CD14-positive monocyte (primary cell): ENCODE measurements around the gene WASF2. TPM values are rescaled to one million over a fixed set of nuclear protein-coding genes. Genes with fewer than 3 reads are reported as not detected.

Experiments used
- DNase-seq, 3 donors: peaks; one replicate each; pipeline ENCODE4 v3.0.0-alpha.2; 2011 to 2022
- H2AFZ ChIP-seq: 2 replicates; pipeline ENCODE4 v1.6.0; 2012; ENCODE audit warnings: mild to moderate bottlenecking, low read depth, low read length, inconsistent platforms; ENCODE audit not compliant: insufficient read depth, poor library complexity, severe bottlenecking
- H3K27ac ChIP-seq, 2 donors: 1 replicate in 1 of 2; 2 replicates in 1 of 2; pipeline ENCODE4 v1.5.1; 2012 to 2013; ENCODE audit warnings: low read length in 2 of 2, control low read depth in 1 of 2, inconsistent platforms in 1 of 2, low read depth in 1 of 2, mild to moderate bottlenecking in 1 of 2
- H3K27me3 ChIP-seq, 2 donors: one replicate each; pipeline versions ENCODE4 v1.6.0 to v1.6.1; 2011 to 2013; ENCODE audit warnings: low read length in 2 of 2; ENCODE audit not compliant: control insufficient read depth in 2 of 2, insufficient read depth in 2 of 2
- H3K36me3 ChIP-seq, 2 donors: replicated peaks in 1 of 2; 1 replicate in 1 of 2; 2 replicates in 1 of 2; pipeline versions ENCODE4 v1.5.1 to v1.6.1; 2012 to 2013; ENCODE audit warnings: low read length in 2 of 2, control low read depth in 1 of 2, inconsistent platforms in 1 of 2, mild to moderate bottlenecking in 1 of 2; ENCODE audit not compliant: insufficient read depth in 2 of 2, control insufficient read depth in 1 of 2
- H3K4me1 ChIP-seq, 2 donors: 1 replicate in 1 of 2; 2 replicates in 1 of 2; pipeline versions ENCODE4 v1.5.1 to v1.6.1; 2012 to 2013; ENCODE audit warnings: low read length in 2 of 2, control low read depth in 1 of 2, inconsistent platforms in 1 of 2, mild to moderate bottlenecking in 1 of 2, moderate library complexity in 1 of 2; ENCODE audit not compliant: insufficient read depth in 2 of 2, control insufficient read depth in 1 of 2
- H3K4me2 ChIP-seq: replicated peaks from 2 replicates; pipeline ENCODE3; 2012; ENCODE audit warnings: low read length, moderate library complexity, mild to moderate bottlenecking; ENCODE audit not compliant: poor library complexity, severe bottlenecking; ENCODE audit errors: extremely low read depth
- H3K4me3 ChIP-seq, 3 experiments: fragments of 200-600 bp in 1 of 3; sonication (generic) in 1 of 3; replicated peaks in 1 of 3; 1 replicate in 2 of 3; 2 replicates in 1 of 3; pipeline ENCODE4 v1.5.1; 2011 to 2013; ENCODE audit warnings: low read length in 3 of 3, mild to moderate bottlenecking in 3 of 3, control low read depth in 2 of 3, low read depth in 2 of 3, inconsistent platforms in 1 of 3, moderate library complexity in 1 of 3
- H3K79me2 ChIP-seq: 2 replicates; pipeline ENCODE4 v1.6.0; 2012; ENCODE audit warnings: mild to moderate bottlenecking, control low read depth, inconsistent platforms, low read length, moderate library complexity; ENCODE audit not compliant: insufficient read depth
- H3K9ac ChIP-seq: 2 replicates; pipeline ENCODE4 v1.6.0; 2017; ENCODE audit warnings: low read length, mild to moderate bottlenecking; ENCODE audit not compliant: insufficient read depth, poor library complexity, severe bottlenecking
- H3K9me3 ChIP-seq, 2 donors: replicated peaks in 1 of 2; 1 replicate in 1 of 2; 2 replicates in 1 of 2; pipeline versions ENCODE4 v1.5.1 to v1.6.1; 2012 to 2013; ENCODE audit warnings: low read length in 2 of 2, control low read depth in 1 of 2; ENCODE audit not compliant: control insufficient read depth in 1 of 2, insufficient read depth in 1 of 2
- H4K20me1 ChIP-seq: 2 replicates; pipeline ENCODE4 v1.6.0; 2012; ENCODE audit warnings: mild to moderate bottlenecking, low read length, control low read depth, moderate library complexity; ENCODE audit not compliant: insufficient read depth
- H3K27ac Mint-ChIP-seq, 7 donors: one replicate each; pipeline ENCODE4 v1.8.0; 2020; ENCODE audit warnings: mild to moderate bottlenecking in 7 of 7, mixed read lengths in 7 of 7, moderate library complexity in 6 of 7, inconsistent platforms in 2 of 7
- H3K27me3 Mint-ChIP-seq, 3 donors: one replicate each; pipeline ENCODE4 v1.8.0; 2021 to 2022; ENCODE audit warnings: low read depth in 3 of 3, mild to moderate bottlenecking in 3 of 3, mixed read lengths in 3 of 3, moderate library complexity in 3 of 3, inconsistent platforms in 1 of 3
- H3K36me3 Mint-ChIP-seq, 2 donors: one replicate each; pipeline ENCODE4 v1.8.0; 2020; ENCODE audit warnings: mixed read lengths in 2 of 2, inconsistent platforms in 1 of 2, mild to moderate bottlenecking in 1 of 2
- H3K4me1 Mint-ChIP-seq: one replicate; pipeline ENCODE4 v1.8.0; 2020; ENCODE audit warnings: mild to moderate bottlenecking, mixed read lengths
- H3K4me3 Mint-ChIP-seq, 2 donors: one replicate each; pipeline ENCODE4 v1.8.0; 2020; ENCODE audit warnings: mild to moderate bottlenecking in 2 of 2, mixed read lengths in 2 of 2, moderate library complexity in 1 of 2
- H3K9me3 Mint-ChIP-seq, 7 donors: one replicate each; pipeline ENCODE4 v1.8.0; 2020 to 2022; ENCODE audit warnings: mixed read lengths in 7 of 7, mild to moderate bottlenecking in 6 of 7, moderate library complexity in 6 of 7, inconsistent platforms in 2 of 7
- CTCF ChIP-seq: fragments of 200-600 bp; IDR thresholded peaks from one replicate; pipeline ENCODE4 v1.8.0; 2022; ENCODE audit warnings: antibody characterized with exemption, mild to moderate bottlenecking
- WGBS: methylation state at CpG from one replicate; pipeline ENCODE4 v1.1.5; 2013; ENCODE audit warnings: missing lambda C conversion rate; ENCODE audit not compliant: insufficient coverage; 5-methylcytosine and 5-hydroxymethylcytosine counted together
- intact Hi-C, 2 donors: fragments of 100-400 bp; cut with micrococcal nuclease; formaldehyde crosslinking; loops; one replicate each; pipeline versions ENCODE4 v1.15.0 to v1.15.1; 2023
- polyA plus RNA-seq, 3 donors: library from polyadenylated mRNA; depleted of rRNA in 1 of 3; unstranded in 2 of 3; stranded (reverse) in 1 of 3; fragments of 300-500 nt in 2 of 3; fragments of >200 nt in 1 of 3; fragmentation: Illumina TruSeq in 2 of 3; gene quantifications; 1 replicate in 2 of 3; 2 replicates in 1 of 3; pipeline ENCODE4 v1.2.3, GENCODE V29; 2012 to 2021

Gene WASF2
- polyA plus RNA-seq, 3 donors: 53.5 to 91.6 (median 86.4) TPM

- intact Hi-C loops: no loop called here
- H3K4me3 ChIP-seq: no peak overlapping the region
- peaks cover 16 to 23% (median 18%) of the 10 kb centered on the region in 3 donors for H3K27me3 Mint-ChIP-seq
- no peak for TF ChIP-seq CTCF
- peaks cover 0 to 6% of the 10 kb centered on the region in 2 donors for H3K4me1 ChIP-seq
- peaks cover 0 to 8% of the 10 kb centered on the region in 2 donors for H3K27me3 ChIP-seq
- no peaks in the 10 kb centered on the region for H3K9me3 ChIP-seq
- H3K4me2 ChIP-seq: no peak overlapping the region
- no peak overlapping the region for H3K9ac ChIP-seq
- H3K36me3 Mint-ChIP-seq: no peaks in the 10 kb centered on the region
- H3K4me3 Mint-ChIP-seq: peak overlapping the region in 1 of 2 donors; percentile 57
- H3K9me3 Mint-ChIP-seq: no peaks in the 10 kb centered on the region
- no peaks in the 10 kb centered on the region for H4K20me1 ChIP-seq
- H3K27ac ChIP-seq: no peak overlapping the region
- no peak overlapping the region for H2AFZ ChIP-seq
- no peaks in the 10 kb centered on the region for H3K79me2 ChIP-seq
- WGBS: 91% methylated on average over 13 of the region's 13 CpGs
- no peaks in the 10 kb centered on the region for H3K36me3 ChIP-seq
- DNase-seq: no peak
- peaks cover 6% of the 10 kb centered on the region for H3K4me1 Mint-ChIP-seq
- peak overlapping the region in 1 of 7 donors; percentile 24 for H3K27ac Mint-ChIP-seq
Observed at GRCh38 chr1:27383661-27384060, 106.3 kb downstream of the WASF2 start.

GRCh38 chr1:27383039-27383605 lies 106.8 kb downstream of the WASF2 start, which contains the start of gene CD164L2:
TSS of gene CD164L2 (minus strand) at chr1:27383333. CDS start at chr1:27383239, 94 bp downstream.
- peak within 1 kb of the TSS in 1 of 2 donors; percentile 57 for H3K4me3 Mint-ChIP-seq
- no peak within 1 kb of the TSS for H3K9ac ChIP-seq
- no peaks in the 10 kb centered on the region for H3K36me3 ChIP-seq
- no peak within 1 kb of the TSS for H2AFZ ChIP-seq
- H3K27me3 ChIP-seq: peaks cover 0 to 8% of the 10 kb centered on the region in 2 donors
- H3K4me2 ChIP-seq: no peak within 1 kb of the TSS
- no peak for TF ChIP-seq CTCF
- no peak for DNase-seq
- H3K9me3 ChIP-seq: no peaks in the 10 kb centered on the region
- H4K20me1 ChIP-seq: no peaks in the 10 kb centered on the region
- peaks cover 16 to 22% (median 18%) of the 10 kb centered on the region in 3 donors for H3K27me3 Mint-ChIP-seq
- no peaks in the 10 kb centered on the region for H3K79me2 ChIP-seq
- H3K27ac Mint-ChIP-seq: peak within 1 kb of the TSS in 1 of 7 donors; percentile 24
- peaks cover 6% of the 10 kb centered on the region for H3K4me1 Mint-ChIP-seq
- H3K36me3 Mint-ChIP-seq: no peaks in the 10 kb centered on the region
- peaks cover 0 to 6% of the 10 kb centered on the region in 2 donors for H3K4me1 ChIP-seq
- intact Hi-C loops: no loop called here
- WGBS: 26% methylated on average over 41 of the region's 43 CpGs
- H3K27ac ChIP-seq: no peak within 1 kb of the TSS
- no peak within 1 kb of the TSS for H3K4me3 ChIP-seq
- no peaks in the 10 kb centered on the region for H3K9me3 Mint-ChIP-seq
